T-cell (primary cell): ENCODE results near the gene GINS3. TPM values are rescaled to one million over a fixed set of nuclear protein-coding genes. Genes with fewer than 3 reads are reported as not detected.

Source experiments
- ATAC-seq, 4 experiments: fragments of 200-7000 bp in 3 of 4; fragments of 150-1000 bp in 1 of 4; cut with Tn5 transposase; replicated peaks in 1 of 4; 1 replicate in 3 of 4; 2 replicates in 1 of 4; pipeline ENCODE4 v1.10.0; 2021; ENCODE audit warnings: moderate library complexity in 3 of 4, mild to moderate bottlenecking in 2 of 4, moderate number of reproducible peaks in 1 of 4
- CTCF ChIA-PET, 2 donors: fragments of 300-600 bp; sonication (Branson Sonifier 250); formaldehyde crosslinking; loops; one replicate each; lab custom pipeline; 2022; ENCODE audit warnings: antibody characterized with exemption in 2 of 2; lab: Charles Lee
- POLR2A ChIA-PET, 2 donors: fragments of 300-600 bp; sonication (Branson Sonifier 250); formaldehyde crosslinking; loops; one replicate each; lab custom pipeline; 2022; ENCODE audit warnings: antibody characterized with exemption in 2 of 2; lab: Charles Lee
- DNase-seq, 35 experiments: peaks; one replicate each; pipeline versions ENCODE4 v3.0.0 to v3.0.0-alpha.2; 2013 to 2023
- H3K27ac ChIP-seq: one replicate; pipeline ENCODE4 v1.5.1; 2013; ENCODE audit warnings: low read length
- H3K27me3 ChIP-seq, 2 experiments: replicated peaks in 1 of 2; 1 replicate in 1 of 2; 2 replicates in 1 of 2; pipeline versions ENCODE4 v1.6.1 to v1.7.0; 2013; ENCODE audit warnings: low read length in 1 of 2, mixed read lengths in 1 of 2; ENCODE audit not compliant: control insufficient read depth in 2 of 2, insufficient read depth in 2 of 2; ENCODE audit errors: extremely low read depth in 1 of 2
- H3K36me3 ChIP-seq, 2 donors: 1 replicate in 1 of 2; 2 replicates in 1 of 2; pipeline versions ENCODE4 v1.6.1 to v1.7.0; 2013; ENCODE audit warnings: low read length in 1 of 2; ENCODE audit not compliant: control insufficient read depth in 2 of 2, insufficient read depth in 1 of 2; ENCODE audit errors: extremely low read depth in 1 of 2
- H3K4me1 ChIP-seq, 2 experiments: 1 replicate in 1 of 2; 2 replicates in 1 of 2; pipeline versions ENCODE4 v1.6.1 to v1.7.0; 2013; ENCODE audit warnings: low read length in 2 of 2, mixed read lengths in 1 of 2; ENCODE audit not compliant: insufficient read depth in 2 of 2, control insufficient read depth in 1 of 2; ENCODE audit errors: extremely low read depth in 1 of 2
- H3K4me3 ChIP-seq, 2 donors: 1 replicate in 1 of 2; 2 replicates in 1 of 2; pipeline versions ENCODE4 v1.5.1 to v1.7.0; 2013; ENCODE audit warnings: mild to moderate bottlenecking in 2 of 2, low read length in 1 of 2, moderate library complexity in 1 of 2; ENCODE audit not compliant: control insufficient read depth in 1 of 2; ENCODE audit errors: extremely low read depth in 1 of 2
- H3K9me3 ChIP-seq: 2 replicates; pipeline ENCODE4 v1.7.0; 2013
- H3K27ac Mint-ChIP-seq, 2 donors: one replicate each; pipeline ENCODE4 v1.8.0; 2020 to 2021; ENCODE audit warnings: mild to moderate bottlenecking in 2 of 2, mixed read lengths in 2 of 2
- H3K27me3 Mint-ChIP-seq, 2 donors: one replicate each; pipeline ENCODE4 v1.8.0; 2021 to 2022; ENCODE audit warnings: mixed read lengths in 2 of 2
- H3K36me3 Mint-ChIP-seq: one replicate; pipeline ENCODE4 v1.8.0; 2021; ENCODE audit warnings: mixed read lengths
- H3K4me1 Mint-ChIP-seq, 3 donors: one replicate each; pipeline ENCODE4 v1.8.0; 2020 to 2022; ENCODE audit warnings: mixed read lengths in 3 of 3, mild to moderate bottlenecking in 1 of 3
- H3K4me3 Mint-ChIP-seq, 3 donors: one replicate each; pipeline ENCODE4 v1.8.0; 2020 to 2022; ENCODE audit warnings: mild to moderate bottlenecking in 3 of 3, mixed read lengths in 3 of 3, moderate library complexity in 3 of 3
- H3K9me3 Mint-ChIP-seq, 3 donors: one replicate each; pipeline ENCODE4 v1.8.0; 2020 to 2022; ENCODE audit warnings: mixed read lengths in 3 of 3
- WGBS: methylation state at CpG from one replicate; pipeline ENCODE4 v1.1.5; 2013; ENCODE audit warnings: missing lambda C conversion rate; ENCODE audit not compliant: insufficient coverage; 5-methylcytosine and 5-hydroxymethylcytosine counted together
- total RNA-seq, 35 experiments: library from RNA in 6 of 35; stranded (reverse) in 6 of 35; fragments of 120-200 nt in 1 of 35; gene quantifications; one replicate each; pipeline versions ENCODE4 v1.2.1 to v1.2.4 and lab custom pipeline; 2013 to 2026

GINS3 gene
- total RNA-seq, 5 donors from 2014 or later (not counting 1 experiment from before 2014, with no cell fraction given): 0.98 to 1.6 (median 1.3) TPM

- peaks cover 0 to 11% of the 10 kb centered on the region in 2 experiments for H3K4me1 ChIP-seq
- no peak overlapping the region for H3K27ac ChIP-seq
- Mint-ChIP-seq H3K4me1 (peaks cover 16 to 20% (median 18%) of the 10 kb centered on the region in 3 donors), H3K4me3 (no peak overlapping the region), H3K27ac (no peak overlapping the region), H3K27me3 (peaks cover 0 to 16% of the 10 kb centered on the region in 2 donors), H3K36me3 (no peaks in the 10 kb centered on the region), H3K9me3 (no peaks in the 10 kb centered on the region)
- 50% methylated on average over 1 of the region's 2 CpGs for WGBS
- ChIA-PET POLR2A (no interaction called here), CTCF (interaction anchor here in 1 of 2 donors (1.1 kb wide), 1 partner anchor 10 kb away, joined by 3 read pairs; no protein-coding TSS in a partner anchor)
- H3K9me3 ChIP-seq: no peaks in the 10 kb centered on the region
- peaks cover 0 to 11% of the 10 kb centered on the region in 2 experiments for H3K27me3 ChIP-seq
- ATAC-seq (no peak), DNase-seq (no peak)
- H3K4me3 ChIP-seq: no peak overlapping the region
- H3K36me3 ChIP-seq: no peaks in the 10 kb centered on the region
Observed at GRCh38 chr16:58426966-58427365, 34.7 kb downstream of the GINS3 start.

DNA sequence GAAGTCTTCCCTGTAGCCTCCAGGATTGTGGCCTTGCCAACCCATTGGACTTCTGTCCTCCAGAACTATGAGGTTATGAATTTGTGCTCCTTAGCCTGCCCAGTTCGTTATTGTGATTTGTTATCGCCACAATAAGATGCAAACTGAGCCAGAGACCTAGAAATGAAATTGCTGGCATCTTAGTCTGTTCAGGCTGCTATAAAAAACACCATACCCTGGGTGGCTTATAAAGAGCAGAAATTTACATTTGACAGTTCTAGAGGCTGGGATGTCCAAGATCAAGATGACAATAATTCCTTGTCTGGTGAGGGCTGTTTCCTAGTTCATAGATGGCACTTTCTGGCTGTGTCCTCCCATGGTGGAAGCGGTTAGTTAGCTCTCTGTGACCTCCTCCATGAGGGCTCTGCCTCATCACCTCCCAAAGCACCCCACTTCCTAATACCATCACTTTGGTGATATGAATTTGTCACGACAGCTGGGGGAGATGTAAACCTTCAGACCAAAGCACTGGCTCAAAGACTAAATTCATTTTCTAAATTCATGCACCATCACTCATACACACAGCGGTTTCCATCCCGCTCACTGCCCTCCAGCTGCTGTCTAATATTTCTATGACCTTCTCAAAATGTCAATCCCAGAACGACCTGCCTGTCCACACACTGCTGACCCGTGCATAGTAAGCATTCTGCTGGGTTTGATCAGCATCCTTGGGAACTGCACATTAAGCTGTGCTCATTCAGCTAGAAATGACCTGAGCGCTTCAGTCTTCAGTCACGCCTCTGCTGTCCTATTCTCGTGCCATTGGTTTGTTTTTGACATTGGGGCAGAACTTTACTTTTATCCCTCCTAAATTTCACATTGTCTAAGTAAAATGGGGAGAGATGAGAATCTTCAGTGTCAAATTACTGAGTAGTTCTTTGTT lies 36.6 kb downstream of the GINS3 start:
- Mint-ChIP-seq H3K4me3 (no peak overlapping the region), H3K27ac (no peak overlapping the region), H3K27me3 (peaks cover 0 to 13% of the 10 kb centered on the region in 2 donors), H3K4me1 (peaks cover 16 to 20% (median 18%) of the 10 kb centered on the region in 3 donors), H3K36me3 (no peaks in the 10 kb centered on the region), H3K9me3 (no peaks in the 10 kb centered on the region)
- no peaks in the 10 kb centered on the region for H3K36me3 ChIP-seq
- peaks cover 0 to 11% of the 10 kb centered on the region in 2 experiments for H3K4me1 ChIP-seq
- DNase-seq (no peak), ATAC-seq (no peak)
- H3K27ac ChIP-seq: no peak overlapping the region
- no peak overlapping the region for H3K4me3 ChIP-seq
- H3K9me3 ChIP-seq: no peaks in the 10 kb centered on the region
- ChIA-PET POLR2A (no interaction called here), CTCF (no interaction called here)
- peaks cover 0 to 14% of the 10 kb centered on the region in 2 experiments for H3K27me3 ChIP-seq
- 60% methylated on average over 4 of the region's 11 CpGs for WGBS

DNA sequence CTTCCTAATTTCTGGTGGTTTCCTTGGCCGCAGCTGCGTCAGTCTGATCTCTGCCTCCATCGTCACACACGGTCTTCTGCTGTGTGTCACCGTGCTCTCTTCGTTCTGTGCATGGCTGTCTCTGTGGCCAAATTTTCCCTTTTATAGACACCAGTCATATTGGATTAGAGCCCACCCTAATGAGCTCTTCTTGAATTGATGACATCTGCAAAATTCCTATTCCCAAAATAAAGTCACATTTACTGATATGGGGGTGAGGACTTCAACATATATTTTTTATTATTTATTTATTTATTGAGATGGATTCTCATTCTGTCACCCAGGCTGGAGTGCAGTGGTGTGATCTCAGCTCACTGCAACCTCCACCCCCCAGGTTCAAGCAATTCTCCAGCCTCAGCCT lies 38.4 kb downstream of the GINS3 start:
- H3K36me3 Mint-ChIP-seq: no peaks in the 10 kb centered on the region
- no peak overlapping the region for H3K4me3 Mint-ChIP-seq
- Histone ChIP-seq H3K4me3 (no peak overlapping the region), H3K9me3 (no peaks in the 10 kb centered on the region), H3K27ac (no peak overlapping the region), H3K36me3 (no peaks in the 10 kb centered on the region), H3K4me1 (peaks cover 0 to 8% of the 10 kb centered on the region in 2 experiments), H3K27me3 (peaks cover 0 to 8% of the 10 kb centered on the region in 2 experiments)
- no peaks in the 10 kb centered on the region for H3K9me3 Mint-ChIP-seq
- no peak overlapping the region for H3K27ac Mint-ChIP-seq
- WGBS: no CpG with 5 or more reads among the region's 6 CpGs
- POLR2A ChIA-PET: no interaction called here
- H3K27me3 Mint-ChIP-seq: peaks cover 0 to 13% of the 10 kb centered on the region in 2 donors
- H3K4me1 Mint-ChIP-seq: peaks cover 9 to 14% (median 12%) of the 10 kb centered on the region in 3 donors
- DNase-seq (no peak), ATAC-seq (no peak)
- CTCF ChIA-PET: no interaction called here

DNA sequence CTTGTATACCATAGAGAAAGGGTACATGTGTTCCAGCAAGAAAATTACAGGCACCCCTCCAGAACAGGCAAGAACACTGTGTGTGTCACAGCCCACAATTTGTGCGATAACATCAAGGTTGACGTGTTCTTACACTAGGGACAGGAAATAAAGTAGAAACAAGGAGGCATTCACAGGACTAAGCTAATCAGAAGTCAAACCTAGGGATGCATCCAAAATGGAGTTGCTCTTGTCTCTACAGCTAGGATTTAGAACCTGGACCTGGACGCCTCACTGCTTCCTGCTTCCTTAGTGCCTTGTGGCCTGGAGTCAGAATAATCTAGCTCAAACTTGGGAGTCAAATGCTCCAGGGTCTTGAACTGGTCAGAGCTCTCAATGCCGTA lies 41.3 kb downstream of the GINS3 start:
- Mint-ChIP-seq H3K9me3 (peaks cover 0 to 7% (median 5%) of the 10 kb centered on the region in 3 donors), H3K4me3 (no peak overlapping the region), H3K27me3 (peaks cover 0 to 7% of the 10 kb centered on the region in 2 donors), H3K36me3 (no peaks in the 10 kb centered on the region), H3K27ac (no peak overlapping the region), H3K4me1 (no peaks in the 10 kb centered on the region)
- H3K9me3 ChIP-seq: no peaks in the 10 kb centered on the region
- DNase-seq: no peak
- H3K4me3 ChIP-seq: no peak overlapping the region
- peaks cover 0 to 11% of the 10 kb centered on the region in 2 experiments for H3K27me3 ChIP-seq
- no peak for ATAC-seq
- POLR2A ChIA-PET: no interaction called here
- CTCF ChIA-PET: interaction anchor here in 1 of 2 donors (0.5 to 0.9 kb wide), 2 partner anchors 10 to 345 kb away, joined by 3 to 7 read pairs; no protein-coding TSS in a partner anchor
- H3K4me1 ChIP-seq: no peaks in the 10 kb centered on the region
- no peak overlapping the region for H3K27ac ChIP-seq
- H3K36me3 ChIP-seq: no peaks in the 10 kb centered on the region
- whole genome bisulfite sequencing: 59% methylated on average over 4 of the region's 4 CpGs

GRCh38 chr16:58435779-58436178 lies 43.5 kb downstream of the GINS3 start:
- DNase-seq (no peak), ATAC-seq (no peak)
- Histone ChIP-seq H3K36me3 (no peaks in the 10 kb centered on the region), H3K9me3 (no peaks in the 10 kb centered on the region), H3K27me3 (peaks cover 0 to 13% of the 10 kb centered on the region in 2 experiments), H3K4me3 (no peak overlapping the region), H3K4me1 (no peaks in the 10 kb centered on the region), H3K27ac (no peak overlapping the region)
- ChIA-PET POLR2A (no interaction called here), CTCF (interaction anchor here in 1 of 2 donors (0.6 kb wide), 1 partner anchor 120 kb away, joined by 5 read pairs; no protein-coding TSS in a partner anchor)
- Mint-ChIP-seq H3K27ac (no peak overlapping the region), H3K9me3 (peaks cover 0 to 7% (median 5%) of the 10 kb centered on the region in 3 donors), H3K4me1 (no peaks in the 10 kb centered on the region), H3K27me3 (peaks cover 0 to 4% of the 10 kb centered on the region in 2 donors), H3K4me3 (no peak overlapping the region), H3K36me3 (no peaks in the 10 kb centered on the region)
- 83% methylated on average over 2 of the region's 2 CpGs for WGBS

- peaks cover 8 to 28% of the 10 kb centered on the region in 2 donors for H3K27me3 Mint-ChIP-seq
- H3K4me1 ChIP-seq: no peaks in the 10 kb centered on the region
- H3K4me1 Mint-ChIP-seq: peaks cover 0 to 5% (median 0%) of the 10 kb centered on the region in 3 donors
- H3K4me3 ChIP-seq: no peak overlapping the region
- ChIA-PET CTCF (no interaction called here), POLR2A (no interaction called here)
- H3K9me3 Mint-ChIP-seq: peaks cover 0 to 7% (median 5%) of the 10 kb centered on the region in 3 donors
- WGBS: 83% methylated on average over 2 of the region's 3 CpGs
- H3K27me3 ChIP-seq: peaks cover 0 to 17% of the 10 kb centered on the region in 2 experiments
- H3K36me3 ChIP-seq: no peaks in the 10 kb centered on the region
- H3K27ac Mint-ChIP-seq: no peak overlapping the region
- H3K9me3 ChIP-seq: no peaks in the 10 kb centered on the region
- DNase-seq (no peak), ATAC-seq (no peak)
- H3K4me3 Mint-ChIP-seq: no peak overlapping the region
- no peak overlapping the region for H3K27ac ChIP-seq
- no peaks in the 10 kb centered on the region for H3K36me3 Mint-ChIP-seq
Observed at GRCh38 chr16:58440131-58440530, 47.9 kb downstream of the GINS3 start.
